Gastroesophageal sphincter (tissue), 3 donors: ENCODE results near the gene SCN1B.

Experiments used
- CTCF ChIP-seq, 4 experiments: fragments of 200-600 bp in 2 of 4; fragments of 450-650 bp in 2 of 4; sonication (generic) in 1 of 4; IDR thresholded peaks; one replicate each; pipeline ENCODE4 v1.5.1; 2017 to 2019; ENCODE audit warnings: antibody characterized with exemption in 4 of 4, mild to moderate bottlenecking in 2 of 4, moderate library complexity in 2 of 4
- EP300 ChIP-seq: sonication (generic); formaldehyde crosslinking; IDR thresholded peaks from one replicate; pipeline ENCODE4 v1.6.1; 2017; ENCODE audit warnings: antibody characterized with exemption, mild to moderate bottlenecking
- POLR2A ChIP-seq, 2 donors: fragments of 450-650 bp; IDR thresholded peaks; one replicate each; pipeline ENCODE4 v1.6.1; 2017; ENCODE audit warnings: antibody characterized with exemption in 2 of 2, mild to moderate bottlenecking in 2 of 2, moderate library complexity in 1 of 2
- POLR2AphosphoS5 ChIP-seq: sonication (generic); formaldehyde crosslinking; IDR thresholded peaks from one replicate; pipeline ENCODE4 v1.6.1; 2017; ENCODE audit warnings: antibody characterized with exemption

GRCh38 chr19:34994286-34994642 is 36.0 kb upstream of the SCN1B start:
- TF ChIP-seq POLR2A (IDR thresholded peaks at IDR 0.05): no peak
- no peak for TF ChIP-seq POLR2AphosphoS5
- no peak for TF ChIP-seq CTCF (IDR thresholded peaks at IDR 0.05)
- no peak for TF ChIP-seq EP300
